Cerebellar nuclear complex (tissue), 1 donor: ENCODE results near the gene WFDC12.

Experiments
- DNase-seq, 2 experiments: peaks; one replicate each; lab custom pipeline; 2025; lab: John Stamatoyannopoulos, UW

Gene WFDC12

DNA sequence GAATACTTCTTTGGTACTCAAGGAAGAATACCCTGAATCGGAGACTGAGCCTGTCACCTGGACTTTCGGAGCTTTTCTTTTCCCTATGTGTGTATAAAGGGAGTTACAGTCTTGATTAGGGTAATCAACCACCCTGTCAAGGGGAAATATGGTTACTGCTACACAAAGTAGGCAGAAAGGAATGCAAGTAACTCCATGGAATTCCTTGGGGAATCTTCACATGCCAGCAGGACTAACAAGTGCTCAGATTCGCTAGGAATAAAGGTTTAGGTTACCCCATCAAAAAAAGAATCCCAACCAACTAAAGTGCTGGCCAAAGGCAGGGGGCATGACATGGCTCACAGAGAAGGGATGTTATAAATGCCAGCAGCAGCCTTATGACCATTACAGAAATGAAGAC lies 33.8 kb downstream of the WFDC12 start:
- DNase-seq = no peak

GRCh38 chr20:45088247-45088646 lies 36.0 kb downstream of the WFDC12 start:
- no peak for DNase-seq

- DNase-seq = no peak
These were observed 36.5 kb downstream of the WFDC12 start for GRCh38 chr20:45087814-45088213.

DNA sequence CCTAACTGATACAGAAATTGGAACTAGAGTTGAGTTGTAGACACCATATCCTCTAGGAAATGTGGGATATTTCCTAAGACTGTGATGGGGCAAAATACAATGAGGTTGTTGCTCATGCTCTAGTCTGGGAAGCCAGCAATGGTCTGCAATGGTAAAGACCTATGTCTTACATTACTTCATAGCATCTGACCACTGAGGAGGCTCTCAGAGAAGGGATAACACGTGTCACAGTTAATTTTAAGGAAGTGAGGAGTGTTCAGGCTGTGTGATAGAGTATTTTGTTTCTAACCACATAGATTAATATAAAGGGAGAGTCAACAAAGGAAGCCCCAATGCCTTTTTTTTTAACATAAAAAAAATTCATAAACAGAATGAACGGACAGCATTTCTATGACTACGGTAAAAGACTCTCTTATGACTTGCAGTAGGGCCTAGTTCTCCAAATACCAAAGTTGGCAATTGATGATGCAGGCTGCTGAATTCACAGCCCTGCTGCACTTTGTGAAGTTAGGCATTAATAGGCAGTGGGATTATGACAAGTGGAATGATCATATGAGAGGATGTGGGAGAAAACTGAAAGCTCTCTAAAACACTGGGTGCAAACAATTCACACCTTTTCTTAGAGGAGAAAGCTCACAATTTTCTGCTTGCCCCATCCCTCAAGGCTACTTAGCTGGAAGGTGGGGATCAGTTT lies 37.0 kb downstream of the WFDC12 start:
- no peak for DNase-seq

DNA sequence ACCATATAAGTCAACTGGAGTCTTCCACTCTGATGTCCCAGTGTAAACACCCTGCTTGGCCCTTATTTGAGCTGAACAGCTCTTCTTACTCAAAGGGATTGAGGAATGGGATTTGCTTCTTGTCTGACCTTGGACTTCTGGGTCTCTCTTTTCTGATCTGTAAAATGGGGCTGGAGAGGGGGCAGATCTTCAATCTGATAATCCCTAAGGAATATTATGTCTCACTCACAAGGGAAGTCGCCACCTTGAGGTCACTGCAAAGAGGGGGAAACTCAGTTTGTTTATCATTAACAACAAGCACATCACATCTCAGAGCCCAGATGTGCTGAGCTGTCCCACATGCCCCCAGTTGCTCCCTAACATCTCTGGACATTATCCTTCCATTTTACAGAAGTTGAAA lies 38.4 kb downstream of the WFDC12 start:
- no peak for DNase-seq

DNA sequence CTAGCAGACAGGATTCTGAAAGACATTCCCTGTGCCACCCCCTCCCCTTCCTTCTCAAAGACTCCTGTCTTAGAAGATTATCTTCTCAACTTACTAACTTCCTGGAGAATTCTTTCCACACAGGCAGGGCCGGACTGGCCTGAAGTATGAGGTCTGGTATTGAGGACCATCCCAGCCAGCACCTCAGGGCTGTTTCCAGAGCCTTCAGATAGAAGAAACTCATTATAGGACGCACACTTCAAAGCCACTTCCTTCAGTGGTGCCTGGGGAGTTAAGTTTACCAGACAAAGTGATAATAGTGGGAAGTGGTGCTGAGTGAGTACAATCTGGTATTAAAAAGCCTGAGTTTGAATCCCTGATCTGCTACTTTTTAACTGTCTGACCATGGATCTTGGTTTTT lies 39.0 kb downstream of the WFDC12 start:
- DNase-seq = no peak

- DNase-seq = no peak
These were observed 41.1 kb downstream of the WFDC12 start for GRCh38 chr20:45083127-45083526.

DNA sequence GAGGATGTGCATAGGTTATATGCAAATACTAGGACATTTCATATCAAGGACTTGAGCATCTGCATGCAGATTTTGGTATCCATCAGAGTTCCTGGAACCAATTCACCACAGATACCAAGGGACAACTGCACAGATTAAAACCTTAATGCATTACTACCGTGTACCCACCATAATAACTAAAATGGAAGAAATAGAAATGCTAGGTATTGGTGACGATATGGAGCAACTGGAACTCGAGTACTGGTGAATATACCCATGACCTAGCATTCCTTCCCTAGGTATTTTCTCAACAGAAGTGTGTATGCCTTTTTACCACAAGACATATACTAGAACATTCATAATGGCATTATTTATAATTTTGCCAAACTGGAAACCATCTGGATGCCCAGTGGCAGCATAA lies 41.8 kb downstream of the WFDC12 start:
- DNase-seq = no peak

DNA sequence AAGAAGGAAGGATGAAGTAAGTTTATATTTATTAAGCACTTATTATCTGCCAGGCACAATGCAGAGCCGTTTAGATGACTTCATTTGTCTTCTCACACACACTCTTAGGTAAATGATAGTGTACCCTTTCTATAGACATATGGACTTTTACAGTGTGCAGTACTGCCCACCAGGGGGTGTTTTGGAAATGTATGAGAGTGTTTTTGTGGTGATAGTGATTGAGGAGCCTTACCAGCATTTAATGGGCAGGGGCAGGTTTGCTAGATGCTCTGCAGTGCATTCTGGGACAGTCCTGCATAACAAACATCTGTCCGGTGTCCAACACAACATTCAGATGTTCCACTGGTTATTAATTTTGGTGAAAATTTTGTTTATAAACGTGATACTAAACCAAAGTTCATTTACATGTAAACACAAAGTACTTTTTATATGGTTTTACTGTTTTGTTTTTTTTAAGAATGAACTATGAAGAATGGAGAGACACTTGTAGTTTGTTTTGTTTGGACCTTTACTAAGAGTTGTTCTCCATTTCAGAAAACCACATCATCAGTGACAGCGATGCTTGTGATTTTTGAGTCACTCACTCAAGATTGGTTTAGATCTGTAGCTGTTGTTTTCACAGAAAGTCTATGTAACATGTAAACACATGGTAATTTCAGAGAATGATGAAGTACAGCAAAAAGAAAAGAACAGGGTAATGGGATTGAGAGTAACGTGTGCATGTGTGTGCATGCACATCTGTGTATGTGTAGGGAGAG lies 43.2 kb downstream of the WFDC12 start:
- DNase-seq = no peak

- no peak for DNase-seq
These were observed 46.7 kb downstream of the WFDC12 start for GRCh38 chr20:45077559-45077958.
